NCI-H1105 treated with DMSO at 0.1 percent for 48 hours (cell line): ENCODE measurements around the gene SRPK1.

Experiments
- DNase-seq: peaks from one replicate; lab custom pipeline; 2025; lab: John Stamatoyannopoulos, UW

The SRPK1 gene

DNA sequence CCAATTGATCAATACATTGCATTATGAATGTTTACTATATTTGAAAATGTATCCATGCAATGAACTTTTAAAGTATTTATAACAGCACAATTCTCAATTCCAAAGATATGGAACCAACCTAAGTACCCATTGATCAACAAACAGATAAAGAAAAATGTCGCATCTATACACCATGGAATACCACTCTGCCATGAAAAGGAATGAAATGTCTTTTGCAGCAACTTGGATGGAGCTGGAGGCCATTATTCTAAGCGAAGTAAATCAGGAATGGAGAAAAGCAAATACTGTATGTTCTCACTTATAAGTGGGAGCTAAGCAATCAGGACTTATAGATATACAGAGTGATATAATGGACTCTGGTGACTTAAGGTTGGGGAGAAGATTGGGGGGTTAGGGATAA, 22.9 kb downstream of the SRPK1 start:
- DNase-seq, result no peak

DNA sequence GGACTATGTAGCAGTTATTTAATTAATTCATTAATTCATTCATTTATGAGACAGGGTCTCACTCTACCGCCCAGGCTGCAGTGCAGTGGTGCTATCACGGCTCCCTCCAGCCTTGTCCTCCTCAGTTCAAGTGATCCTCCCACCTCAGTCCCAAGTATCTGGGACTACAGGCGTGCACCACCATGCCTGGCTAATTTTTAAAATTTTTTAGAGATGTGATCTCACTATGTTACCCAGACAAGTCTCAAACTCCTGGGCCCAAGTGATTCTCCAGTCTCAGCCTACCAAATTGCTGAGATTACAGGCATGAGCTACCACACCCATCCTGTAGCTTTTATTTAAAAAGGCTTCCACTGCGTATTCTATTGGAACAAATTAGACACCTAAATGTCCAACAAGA, 23.4 kb downstream of the SRPK1 start:
- no peak for DNase-seq

DNA sequence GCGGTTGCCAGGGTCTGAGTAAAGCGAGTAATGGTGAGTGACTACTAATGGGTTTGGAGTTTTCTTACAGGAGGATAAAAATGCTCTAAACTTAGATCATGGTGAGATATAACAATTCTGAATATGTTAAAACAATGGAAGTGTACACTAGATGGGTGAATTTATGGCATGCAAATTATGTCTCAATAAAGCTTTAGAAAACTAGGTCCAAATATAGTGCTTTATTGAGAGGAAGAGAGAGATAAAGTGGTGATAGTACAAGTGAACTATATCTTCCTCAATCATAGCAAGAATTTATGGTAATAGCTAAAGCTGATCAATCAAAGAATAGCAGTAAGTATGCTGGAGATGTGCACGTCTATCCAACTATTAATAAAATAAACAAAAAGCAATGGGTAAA, 23.9 kb downstream of the SRPK1 start:
- DNase-seq, result no peak

DNA sequence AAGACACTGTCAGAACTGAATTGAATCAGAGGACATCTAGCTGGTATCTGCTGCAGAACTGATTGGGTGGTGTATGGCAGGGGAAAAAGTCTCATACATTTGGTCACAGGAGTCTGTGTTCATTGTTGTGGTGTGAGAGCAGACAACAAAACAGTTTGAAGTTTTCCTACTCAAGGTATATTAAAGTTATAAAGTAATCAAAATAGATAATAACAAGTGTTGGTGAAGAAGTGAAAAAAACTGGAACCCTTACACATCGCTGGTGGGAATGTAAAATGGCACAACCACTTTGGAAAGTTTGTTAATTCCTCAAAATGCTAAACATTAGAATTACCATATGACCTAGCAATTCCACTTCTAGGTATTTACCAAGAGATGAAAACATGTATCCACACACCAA, 24.7 kb downstream of the SRPK1 start:
- no peak for DNase-seq

DNA sequence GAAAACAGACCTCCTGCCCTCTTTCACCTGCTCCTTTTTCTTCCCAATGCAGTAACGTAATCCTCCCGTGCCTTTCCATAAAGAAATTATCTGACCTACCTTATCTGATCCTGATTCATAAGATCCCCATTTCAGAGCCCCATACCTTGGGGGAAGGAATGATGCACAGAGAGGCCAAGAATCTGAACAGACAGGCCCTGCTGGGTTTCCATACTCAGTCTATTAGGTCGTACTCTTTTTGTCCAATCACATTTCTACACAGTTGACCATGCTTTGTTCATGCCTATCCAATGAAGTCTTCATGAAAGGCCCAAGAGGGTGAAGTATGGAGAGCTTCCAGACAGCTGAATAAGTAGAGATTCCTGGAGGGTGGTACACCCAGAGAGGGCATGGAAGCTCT, 25.3 kb downstream of the SRPK1 start:
- DNase-seq, result no peak

DNA sequence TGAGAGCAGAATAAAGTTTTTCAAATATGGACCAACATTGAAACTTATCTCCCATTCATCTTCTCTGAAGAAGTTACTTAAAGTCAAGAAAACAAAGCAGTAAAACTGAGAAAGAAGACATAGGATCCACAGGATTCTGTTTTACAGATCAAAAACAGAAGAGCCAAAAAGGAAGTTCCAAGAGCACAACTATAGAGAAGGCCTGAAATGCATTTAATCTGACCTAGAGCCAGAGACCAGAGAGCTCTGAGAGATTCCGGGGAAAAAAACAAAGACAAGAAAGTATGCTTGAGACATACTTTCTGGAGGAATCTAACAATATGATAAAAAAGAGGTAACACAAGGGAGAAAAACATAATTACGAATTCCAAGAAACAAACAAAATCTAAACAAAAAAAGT, 26.1 kb downstream of the SRPK1 start:
- DNase-seq, result no peak

DNA sequence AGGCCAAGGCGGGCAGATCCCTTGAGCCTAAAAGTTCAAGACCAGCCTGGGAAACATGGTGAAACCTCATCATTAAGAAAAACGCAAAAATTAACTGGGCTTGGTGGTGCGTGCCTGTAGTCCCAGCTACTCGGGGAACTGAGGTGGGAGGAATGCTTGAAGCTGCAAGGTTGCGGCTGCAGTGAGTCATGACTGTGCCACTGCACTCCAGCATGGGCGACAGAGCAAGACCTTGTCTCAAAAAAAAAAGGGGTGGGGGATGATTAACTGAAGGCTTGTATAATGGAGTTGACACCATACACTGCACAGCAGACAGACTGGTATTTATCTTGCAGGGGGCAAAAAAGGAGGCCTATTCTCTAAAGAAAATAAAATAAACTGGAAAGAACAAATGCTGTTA, 27.7 kb downstream of the SRPK1 start:
- DNase-seq, result no peak

DNA sequence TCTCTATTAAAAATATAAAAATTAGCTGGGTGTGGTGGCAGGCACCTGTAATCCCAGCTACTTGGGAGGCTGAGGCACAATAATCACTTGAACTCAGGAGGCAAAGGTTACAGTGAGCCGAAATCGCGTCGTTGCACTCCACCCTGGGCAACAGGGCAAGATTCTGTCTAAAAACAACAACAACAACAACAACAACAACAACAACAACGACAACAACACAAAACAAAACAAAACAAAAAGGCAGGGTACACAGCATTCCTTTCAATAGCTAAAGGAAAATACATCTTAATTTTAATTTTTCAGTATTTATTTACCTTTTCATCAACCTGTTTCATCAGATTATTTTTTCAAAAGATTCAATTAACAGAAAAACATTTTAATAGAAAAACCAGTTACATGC, 28.4 kb downstream of the SRPK1 start:
- DNase-seq, result no peak

DNA sequence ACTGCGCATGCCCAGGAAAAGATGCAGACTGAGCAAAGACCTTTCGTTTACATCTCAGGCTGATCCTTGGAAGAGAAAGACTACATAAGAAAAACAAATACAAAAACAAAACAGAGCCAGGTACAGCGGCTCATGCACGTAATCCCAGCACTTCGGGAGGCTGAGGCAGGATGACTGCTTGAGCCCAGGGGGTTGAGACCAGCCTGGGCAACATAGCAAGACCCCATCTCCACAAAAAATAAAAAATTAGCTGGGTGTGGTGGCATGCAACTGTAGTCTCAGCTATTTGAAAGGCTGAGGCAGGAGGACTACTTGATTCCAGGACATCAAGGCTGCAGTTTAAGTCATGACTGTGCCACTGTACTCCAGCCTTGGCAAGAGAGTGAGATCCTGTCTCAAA, 41.7 kb downstream of the SRPK1 start:
- DNase-seq, result no peak

DNA sequence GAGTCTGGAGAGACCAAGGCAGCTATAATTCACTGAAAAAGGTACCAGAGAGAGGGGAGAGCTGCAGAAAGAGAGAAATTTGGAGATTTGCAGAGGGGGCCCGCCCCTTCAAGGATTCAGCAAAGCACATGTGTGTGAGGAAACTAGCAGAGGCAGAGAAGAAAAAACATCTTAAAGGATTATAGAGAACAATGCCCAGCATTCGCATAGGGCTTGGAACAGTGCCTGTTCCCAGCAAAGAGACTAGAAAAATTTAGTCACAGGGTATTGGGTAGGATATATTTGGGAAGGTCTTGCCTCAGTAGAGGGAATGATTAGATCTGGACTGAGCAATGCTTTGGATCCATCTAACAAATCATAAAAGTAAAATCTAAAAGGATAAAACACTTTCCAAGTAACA, 44.0 kb downstream of the SRPK1 start:
- no peak for DNase-seq

DNA sequence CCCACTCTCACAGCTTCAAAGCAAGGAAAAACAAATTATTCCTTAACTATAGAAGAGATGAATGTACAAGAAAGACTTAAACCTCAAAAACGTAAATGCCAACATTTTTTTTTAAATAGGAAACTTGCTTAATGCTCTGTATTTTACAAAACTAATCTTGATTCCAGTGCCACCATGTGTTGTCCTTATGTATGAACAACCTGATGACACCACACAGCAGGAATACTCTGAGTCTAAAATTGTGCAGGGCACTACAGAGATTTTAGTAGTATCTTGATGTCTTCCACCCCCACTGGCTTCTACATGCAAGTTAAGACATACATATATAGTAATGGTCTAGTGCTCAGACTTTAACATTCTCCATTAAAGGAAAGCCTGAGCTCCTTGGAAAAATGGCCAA, 46.2 kb downstream of the SRPK1 start:
- no peak for DNase-seq

DNA sequence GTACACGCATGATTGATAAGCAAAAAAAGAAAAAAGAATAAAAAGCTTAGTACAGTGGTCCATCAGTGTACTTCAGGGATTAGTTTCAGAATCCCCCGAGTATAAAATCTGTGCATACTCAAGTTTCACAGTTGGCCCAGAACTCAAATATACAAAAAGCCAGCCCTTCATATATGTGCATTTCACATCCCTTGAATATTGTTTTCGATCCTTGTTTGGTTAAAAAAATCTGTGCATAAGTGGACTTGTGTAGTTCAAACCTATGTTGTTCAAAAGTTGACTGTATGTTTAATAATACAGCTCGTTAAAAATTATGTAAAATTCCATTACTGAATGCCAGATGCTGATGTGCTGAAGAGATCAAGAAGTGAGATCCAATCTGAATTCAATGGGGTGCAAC, 61.5 kb downstream of the SRPK1 start:
- no peak for DNase-seq

DNA sequence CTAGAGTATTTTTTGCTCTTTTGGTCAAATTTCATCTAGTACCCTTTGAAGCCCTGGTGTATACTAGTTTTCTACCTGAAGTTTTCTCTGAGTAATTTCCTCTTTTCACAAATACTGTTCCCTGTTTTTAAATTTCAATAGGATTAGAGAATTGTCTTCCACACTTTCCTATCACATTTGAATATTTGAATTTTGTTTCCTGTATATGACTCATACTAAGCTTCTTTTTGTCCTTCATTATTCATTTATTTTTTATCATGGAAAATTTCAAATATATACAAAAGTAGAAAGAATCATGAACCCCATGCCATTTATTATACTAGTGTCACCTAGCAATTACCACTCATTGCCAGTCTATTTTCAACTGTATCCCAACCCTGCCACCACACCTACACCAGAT, 63.0 kb downstream of the SRPK1 start:
- no peak for DNase-seq

DNA sequence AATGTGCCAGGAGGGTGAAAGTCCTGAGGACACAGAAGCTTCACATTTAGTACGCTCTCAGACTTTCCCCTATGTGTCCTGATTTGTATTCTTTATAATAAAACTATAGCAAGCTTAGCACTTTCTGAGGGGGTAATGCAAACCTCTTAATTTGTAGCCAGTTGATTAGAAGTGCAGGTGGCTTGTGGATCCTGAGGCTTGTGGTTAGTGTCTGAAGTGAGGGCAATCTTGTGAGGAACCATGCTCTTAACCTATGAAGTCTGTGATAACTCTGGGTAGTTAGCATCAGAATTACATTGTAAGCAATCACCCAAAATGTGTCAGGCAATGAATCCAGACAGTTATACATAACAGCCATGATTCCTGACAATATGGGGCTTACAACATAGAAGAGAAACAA, 64.6 kb downstream of the SRPK1 start:
- DNase-seq, result no peak

DNA sequence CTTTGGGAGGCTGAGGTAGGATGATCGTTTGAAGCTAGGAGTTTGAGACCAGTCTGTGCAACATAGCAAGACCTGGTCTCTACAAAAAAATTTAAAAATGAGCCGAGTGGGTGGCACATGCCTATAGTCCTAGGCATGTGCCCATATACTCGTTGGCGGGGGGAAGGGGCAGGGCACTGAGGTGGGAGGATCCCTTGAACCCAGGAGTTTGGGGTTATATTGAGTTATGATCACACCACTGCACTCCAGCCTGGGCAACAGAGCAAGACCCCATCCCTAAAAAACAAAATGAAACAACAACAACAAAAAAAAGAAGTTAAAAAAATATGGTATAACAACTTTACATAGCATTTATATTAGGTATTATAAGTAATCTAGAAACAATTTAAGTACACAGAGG, 67.9 kb downstream of the SRPK1 start:
- no peak for DNase-seq

DNA sequence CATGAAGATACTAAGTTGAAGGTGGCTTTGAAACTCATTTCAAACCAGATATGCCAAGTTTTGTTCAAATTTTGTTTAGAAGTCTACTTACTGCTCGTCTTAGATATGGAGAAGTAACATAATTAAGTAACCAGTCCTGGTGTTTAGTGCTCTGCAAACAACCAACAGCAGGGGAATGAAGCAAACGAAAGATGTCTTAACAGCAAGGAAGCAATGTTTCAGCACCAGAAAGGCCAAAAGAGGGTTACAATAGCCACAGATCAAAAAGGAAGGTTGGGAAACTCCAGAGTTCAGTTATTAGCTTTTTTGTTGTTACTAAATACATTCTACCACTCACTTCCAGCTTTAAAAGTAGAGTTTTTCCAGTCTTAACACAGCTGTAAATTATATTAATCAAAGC, 70.7 kb downstream of the SRPK1 start:
- no peak for DNase-seq

DNA sequence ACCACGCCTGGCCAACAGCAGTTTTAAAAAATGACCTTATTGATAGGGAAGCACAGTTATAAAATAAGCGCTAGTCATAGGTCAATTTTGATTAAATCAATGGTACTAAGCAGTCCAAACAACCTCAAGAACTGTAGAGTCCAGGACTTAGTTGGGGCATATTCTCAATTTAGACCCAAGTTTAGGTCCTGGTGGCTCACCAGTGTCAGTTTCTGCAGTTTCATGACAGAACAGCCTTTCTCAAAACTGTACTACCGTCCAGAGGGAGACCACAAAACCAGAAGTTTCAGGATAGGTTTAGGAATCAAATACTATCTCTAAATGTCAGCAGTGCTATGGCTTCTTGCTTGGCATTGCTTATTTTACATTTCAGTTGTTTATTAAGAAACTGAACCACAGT, 76.6 kb downstream of the SRPK1 start:
- DNase-seq, result no peak

DNA sequence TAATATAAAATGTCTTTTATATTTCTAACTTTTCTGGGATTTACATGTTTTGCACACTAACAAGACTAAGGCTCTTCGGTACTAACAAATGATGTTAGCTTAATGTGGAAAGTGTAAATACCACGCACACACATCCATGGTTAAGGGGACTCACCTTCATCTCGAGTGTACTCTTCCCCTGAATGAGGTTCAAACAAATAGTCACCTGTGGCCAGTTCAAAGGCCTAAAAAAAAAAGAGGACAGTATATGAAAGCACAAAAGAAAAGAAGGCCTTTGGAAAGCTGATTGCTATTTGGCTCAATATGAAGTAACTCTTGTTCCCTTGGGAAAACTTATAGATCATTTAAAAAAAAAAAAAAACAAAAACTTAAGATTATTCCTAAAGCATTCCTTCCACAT, 78.5 kb downstream of the SRPK1 start:
- no peak for DNase-seq

DNA sequence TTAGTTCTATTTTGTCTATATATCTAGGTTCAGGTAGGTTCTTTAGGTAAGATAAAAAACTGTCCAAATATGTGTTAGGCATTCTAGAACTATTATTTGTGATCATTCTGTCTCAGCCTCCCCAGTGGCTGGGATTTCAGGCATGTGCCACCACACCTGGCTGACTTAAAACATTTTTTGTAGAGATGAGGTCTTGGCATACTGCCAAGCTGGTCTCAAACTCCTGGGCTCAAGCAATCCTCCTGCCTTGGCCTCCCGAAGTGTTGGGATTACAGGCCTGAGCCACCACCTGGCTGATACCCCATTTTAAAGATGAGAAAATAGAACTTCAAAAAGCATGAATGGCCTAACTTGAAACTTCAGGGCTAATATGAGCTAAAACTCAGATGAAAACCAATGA, 81.9 kb downstream of the SRPK1 start:
- no peak for DNase-seq

DNA sequence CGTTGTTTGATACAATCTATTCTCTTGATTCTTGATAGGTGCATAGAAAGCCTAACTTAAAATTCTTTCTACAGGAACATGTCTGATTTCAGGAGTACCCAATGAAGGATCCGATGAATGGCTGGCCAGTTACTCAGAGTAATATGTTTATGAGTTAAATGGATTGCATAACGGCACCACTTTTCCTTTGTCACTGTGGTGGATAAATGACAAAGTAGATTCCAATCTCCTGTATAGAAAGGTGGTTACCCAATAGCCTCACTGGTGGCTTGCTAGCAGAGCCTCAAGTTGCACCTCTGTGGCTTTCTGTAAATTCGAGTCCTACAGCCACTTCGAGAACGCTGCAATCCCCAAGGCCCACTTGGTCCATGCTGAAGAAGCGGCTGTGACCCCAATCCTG, 87.4 kb downstream of the SRPK1 start:
- no peak for DNase-seq

DNA sequence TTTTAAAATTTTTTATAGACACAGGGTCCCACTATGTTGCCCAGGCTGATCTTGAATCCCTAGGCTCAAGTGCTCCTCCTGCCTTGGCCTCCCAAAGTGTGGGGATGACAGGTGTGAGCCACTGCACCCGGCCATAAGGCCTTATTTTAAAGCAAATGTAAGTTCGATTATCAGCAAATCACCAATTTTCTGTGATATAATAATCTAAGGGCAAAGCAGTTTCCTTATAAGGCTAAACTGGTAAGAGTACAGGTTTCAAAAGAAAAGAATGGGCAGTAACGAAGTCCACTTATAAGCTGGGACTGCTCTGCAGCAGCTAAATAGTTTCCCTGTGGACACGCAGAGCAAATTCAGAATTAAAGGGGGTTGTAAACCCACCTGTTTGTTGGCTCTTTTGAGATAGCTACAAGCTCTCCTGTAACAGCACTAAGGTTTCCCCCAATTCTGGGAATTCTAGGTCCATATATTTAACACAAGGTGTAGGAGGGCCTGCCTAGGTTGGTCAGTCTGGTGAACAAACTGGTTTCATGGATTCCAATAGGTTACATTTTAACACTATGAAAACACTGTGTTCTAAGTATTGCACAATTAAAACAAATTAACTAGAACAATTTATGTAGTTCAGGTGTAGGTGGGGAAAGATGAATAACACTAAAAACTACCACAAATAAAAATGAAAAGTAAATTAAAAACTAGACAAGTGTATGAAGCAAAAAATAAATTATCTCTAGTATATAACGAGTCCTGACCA, 89.5 kb downstream of the SRPK1 start:
- no peak for DNase-seq

DNA sequence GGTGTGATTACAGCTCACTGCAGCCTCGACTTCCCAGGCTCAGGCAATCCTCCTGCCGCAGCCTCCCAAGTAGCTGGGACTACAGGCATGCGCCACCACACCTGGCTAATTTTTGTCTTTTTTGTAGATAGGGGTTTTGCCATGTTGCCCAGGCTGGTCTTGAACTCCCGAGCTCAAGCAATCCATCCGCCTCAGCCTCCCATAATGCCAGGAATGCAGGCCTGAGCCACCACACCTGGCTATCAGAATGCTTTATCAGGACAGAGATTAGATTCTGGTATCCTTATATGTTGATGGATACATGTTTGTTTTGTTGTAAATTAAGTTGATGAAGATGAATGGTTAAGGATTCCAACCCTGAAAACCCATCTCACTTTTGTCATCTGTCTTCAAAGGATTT, 91.6 kb downstream of the SRPK1 start:
- DNase-seq, result no peak

DNA sequence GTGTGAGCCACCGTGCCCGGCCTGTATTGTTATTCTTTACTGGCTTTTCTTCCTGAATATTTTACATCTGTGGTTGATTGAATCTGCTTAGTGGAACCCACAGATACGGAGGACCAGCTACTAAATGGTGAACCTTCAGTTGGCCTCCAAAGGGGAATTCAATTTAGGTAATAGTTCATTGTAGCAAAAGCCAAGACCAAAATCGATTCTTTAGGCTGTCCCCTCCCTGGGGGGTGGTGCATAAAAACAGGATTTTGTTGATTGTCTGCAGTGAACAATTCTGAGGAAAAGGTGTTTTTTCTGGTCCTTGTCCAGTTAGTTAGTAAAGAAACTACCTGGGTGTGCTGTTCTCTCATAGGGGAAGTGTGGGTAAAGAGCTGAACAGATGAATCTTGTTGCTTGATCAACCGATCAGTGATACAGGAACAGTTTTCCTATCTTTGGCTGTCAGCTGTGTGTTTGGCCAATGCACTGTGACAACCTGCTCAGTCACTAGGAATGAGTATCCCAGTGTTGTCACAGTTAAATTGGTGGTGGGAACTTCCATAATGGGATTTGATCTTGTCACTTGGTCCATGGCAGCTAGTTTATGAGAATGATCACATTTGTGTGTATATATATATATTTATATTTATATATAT, 96.2 kb downstream of the SRPK1 start:
- no peak for DNase-seq

DNA sequence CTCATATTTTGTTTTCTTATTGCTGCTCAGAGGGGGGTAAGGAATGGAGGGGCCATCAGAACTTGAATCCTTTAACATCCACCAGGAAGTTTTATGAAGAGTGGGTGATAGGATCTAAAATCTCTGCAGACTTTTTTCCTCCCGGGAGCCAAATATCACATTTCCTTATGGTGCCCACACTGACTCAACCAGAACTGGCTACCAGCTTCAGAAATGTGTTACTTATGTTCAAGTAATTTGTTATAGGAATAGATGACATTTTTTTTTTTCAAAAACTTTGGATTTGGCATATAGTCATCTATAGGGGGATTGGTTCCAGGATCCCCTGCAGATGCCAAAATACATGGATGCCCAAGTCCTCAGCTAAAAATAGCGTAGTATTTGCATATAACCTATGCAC, 97.3 kb downstream of the SRPK1 start:
- no peak for DNase-seq
